Stimulated activated CD8-positive, alpha-beta memory T cell treated with anti-CD3 and anti-CD28 coated beads, Interleukin-2, amount 100 ng/mL, for 1 hour (primary cell): ENCODE results near the gene AGPAT4.

Source experiments
- DNase-seq, 2 donors: peaks; one replicate each; pipeline ENCODE4 v3.0.0-alpha.2; 2020; ENCODE audit warnings: low read depth in 2 of 2

The AGPAT4 gene

GRCh38 chr6:161166176-161166575, 107.7 kb downstream of the AGPAT4 start:
- no peak for DNase-seq

GRCh38 chr6:161164182-161164625, 109.7 kb downstream of the AGPAT4 start:
- DNase-seq: no peak

- no peak for DNase-seq
Observed at GRCh38 chr6:161163466-161164181, 110.2 kb downstream of the AGPAT4 start.

- no peak for DNase-seq
Observed at GRCh38 chr6:161162722-161163121, 111.1 kb downstream of the AGPAT4 start.

GRCh38 chr6:161161889-161162624, 111.8 kb downstream of the AGPAT4 start:
- DNase-seq: no peak

GRCh38 chr6:161161121-161161520, 112.7 kb downstream of the AGPAT4 start:
- no peak for DNase-seq

GRCh38 chr6:161154796-161155335, 119.0 kb downstream of the AGPAT4 start:
- DNase-seq: no peak

GRCh38 chr6:161153725-161154124, 120.1 kb downstream of the AGPAT4 start:
- no peak for DNase-seq

- DNase-seq: no peak
Observed at GRCh38 chr6:161152907-161153662, 120.8 kb downstream of the AGPAT4 start.

GRCh38 chr6:161152527-161152862, 121.4 kb downstream of the AGPAT4 start:
- no peak for DNase-seq

- no peak for DNase-seq
Observed at GRCh38 chr6:161151660-161152526, 122.0 kb downstream of the AGPAT4 start.

- no peak for DNase-seq
Observed at GRCh38 chr6:161151059-161151645, 122.7 kb downstream of the AGPAT4 start.

- no peak for DNase-seq
Observed at GRCh38 chr6:161150566-161150965, 123.3 kb downstream of the AGPAT4 start.

GRCh38 chr6:161150136-161150535, 123.7 kb downstream of the AGPAT4 start:
- no peak for DNase-seq

- no peak for DNase-seq
Observed at GRCh38 chr6:161143663-161144430, 130.0 kb downstream of the AGPAT4 start.

GRCh38 chr6:161142957-161143296, 130.9 kb downstream of the AGPAT4 start:
- no peak for DNase-seq

- DNase-seq: no peak
Observed at GRCh38 chr6:161141173-161141572, 132.7 kb downstream of the AGPAT4 start.

GRCh38 chr6:161140554-161140875, 133.3 kb downstream of the AGPAT4 start:
- no peak for DNase-seq

GRCh38 chr6:161139766-161140553, 133.9 kb downstream of the AGPAT4 start:
- DNase-seq: no peak

GRCh38 chr6:161139304-161139765, 134.5 kb downstream of the AGPAT4 start:
- DNase-seq: no peak
